Right ventricle myocardium superior (tissue), 1 donor: ENCODE data around the gene LTK. TPM values are rescaled to one million over a fixed set of nuclear protein-coding genes. Genes with fewer than 3 reads are reported as not detected.

ENCODE experiments used
- ATAC-seq: fragments of 200-7000 bp; cut with Tn5 transposase; one replicate; pipeline ENCODE4 v1.9.1; 2020; ENCODE audit warnings: mild to moderate bottlenecking; ENCODE audit not compliant: poor library complexity
- DNase-seq: peaks from one replicate; pipeline ENCODE4 v3.0.0-alpha.2; 2020
- intact Hi-C: fragments of 100-400 bp; cut with DNase I; formaldehyde crosslinking; loops from one replicate; pipeline ENCODE4 v1.11.2; 2022
- total RNA-seq: library from RNA; stranded (reverse); fragmentation: NEBNext Ultra II Directional; extraction: Animal tissue kit (Norgen Biotek cat#: 25700); gene quantifications from one replicate; pipeline ENCODE4 v1.2.1, GENCODE V29; 2021
- donor health status: DM: no; HTN: yes; CAD: no; lungs with severe emphysema.

Gene LTK
- total RNA-seq, 1 donor from 2014 or later = 1.1 TPM

DNA sequence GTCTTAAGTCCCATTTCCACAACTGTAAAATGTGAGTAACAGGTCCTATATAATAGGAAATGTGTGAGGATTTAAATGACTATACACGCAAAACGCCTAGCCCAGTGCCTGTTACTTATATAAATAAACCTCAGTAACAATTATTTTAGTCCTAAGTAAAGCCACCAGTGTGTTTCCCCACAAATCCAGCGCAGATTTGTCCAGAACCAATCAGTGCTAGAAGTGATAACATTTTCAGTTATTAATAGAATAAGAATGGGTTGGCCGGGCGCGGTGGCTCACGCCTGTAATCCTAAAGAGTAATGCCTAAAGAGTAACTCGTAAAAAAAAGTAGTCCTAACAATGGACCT lies 29.9 kb upstream of the LTK start:
- ATAC-seq (peak; percentile 36), DNase-seq (no peak)
- intact Hi-C loops = no loop called here

DNA sequence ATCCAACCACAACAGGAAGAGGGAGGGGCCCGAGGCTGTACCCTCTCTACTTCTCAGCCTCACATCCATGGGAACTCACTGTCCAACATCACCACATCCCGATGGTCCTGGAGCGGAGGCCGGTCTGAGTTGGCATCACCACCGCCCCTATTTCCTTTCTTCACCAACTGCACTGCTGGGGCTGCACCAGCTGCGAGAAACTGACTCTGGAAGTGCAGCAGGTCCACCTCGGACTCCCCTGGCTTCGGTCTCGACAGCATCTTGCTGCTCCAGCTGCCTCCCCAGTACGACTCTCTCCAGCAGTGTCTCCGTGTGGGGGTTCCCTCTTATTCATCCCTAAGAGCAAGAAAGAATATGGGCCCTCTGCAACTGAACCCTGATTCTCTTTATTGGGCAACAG lies 23.2 kb upstream of the LTK start:
- intact Hi-C loops = no loop called here

DNA sequence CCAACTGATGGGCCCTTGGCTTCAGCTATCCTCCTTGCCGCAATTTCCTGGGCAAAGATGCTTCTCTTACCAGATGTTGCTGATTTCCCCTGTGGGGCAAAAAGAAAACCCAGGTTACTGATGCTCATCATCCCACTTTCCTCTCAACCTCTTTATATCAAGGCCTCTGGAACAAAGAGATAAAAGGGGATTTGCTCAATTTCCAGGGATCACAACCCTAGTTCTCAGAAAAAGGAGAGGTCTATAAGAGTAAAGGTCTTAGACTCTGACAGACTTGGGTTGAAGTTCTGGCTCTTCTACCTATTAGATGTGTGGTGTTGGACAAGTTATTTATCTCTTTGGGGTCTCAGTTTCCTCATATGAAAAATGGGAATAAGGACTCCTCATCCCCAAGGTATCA lies 21.9 kb upstream of the LTK start:
- DNase-seq (peak; percentile 10), ATAC-seq (no peak)
- intact Hi-C loops = no loop called here

More for the DNA sequence above, 23.2 kb upstream of the LTK start:
- DNase-seq (peak; percentile 18), ATAC-seq (no peak)

DNA sequence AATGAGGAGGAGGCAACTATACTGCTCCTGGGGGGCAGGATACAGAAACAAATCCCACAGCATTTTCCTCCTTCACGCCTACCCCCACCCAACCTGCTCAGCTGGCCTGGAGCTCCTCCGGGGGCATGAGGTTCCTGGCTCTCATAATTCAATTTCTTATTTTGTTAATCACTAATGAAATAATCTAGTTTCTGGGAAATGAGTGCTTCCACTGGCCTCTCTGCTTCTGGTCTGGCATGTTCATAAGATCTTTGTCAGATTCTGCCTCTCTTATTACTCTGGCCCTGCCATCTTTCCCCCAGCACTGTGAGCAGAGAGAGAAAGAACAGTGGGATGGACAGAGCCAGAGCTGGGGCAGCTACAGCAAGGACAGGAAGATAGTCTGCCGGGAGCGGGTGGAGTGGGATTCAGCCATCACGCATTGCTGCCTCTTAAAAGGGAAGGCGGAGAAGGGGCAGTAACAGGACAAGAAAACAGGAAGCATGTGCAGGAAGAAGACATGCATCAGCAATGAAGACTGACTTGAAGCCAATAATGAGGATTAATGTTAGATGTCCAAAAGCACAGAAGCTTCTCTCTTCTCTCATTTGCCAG lies 16.8 kb upstream of the LTK start:
- intact Hi-C loops = no loop called here
- ATAC-seq (no peak), DNase-seq (no peak)

DNA sequence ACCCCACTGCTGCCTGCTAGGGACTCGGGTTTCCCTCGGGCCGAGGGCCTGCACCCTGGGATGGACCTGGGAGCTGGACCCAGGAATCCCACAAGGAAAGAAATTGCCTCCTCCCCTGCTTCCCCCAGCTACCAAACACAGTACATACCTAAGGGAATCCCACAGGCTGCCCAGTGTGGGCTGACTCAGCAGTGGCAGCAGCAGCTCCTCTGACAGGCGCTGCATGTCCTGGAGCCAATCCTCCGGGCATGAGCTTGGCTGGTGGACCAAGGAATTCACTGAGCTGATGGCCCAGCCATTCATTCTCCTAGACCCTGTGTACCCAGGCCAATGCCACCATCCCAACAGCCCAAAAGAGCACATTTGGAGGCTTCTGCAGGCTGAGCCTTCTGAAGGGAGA lies 9.5 kb upstream of the LTK start:
- DNase-seq (no peak), ATAC-seq (no peak)
- intact Hi-C loops = no loop called here

DNA sequence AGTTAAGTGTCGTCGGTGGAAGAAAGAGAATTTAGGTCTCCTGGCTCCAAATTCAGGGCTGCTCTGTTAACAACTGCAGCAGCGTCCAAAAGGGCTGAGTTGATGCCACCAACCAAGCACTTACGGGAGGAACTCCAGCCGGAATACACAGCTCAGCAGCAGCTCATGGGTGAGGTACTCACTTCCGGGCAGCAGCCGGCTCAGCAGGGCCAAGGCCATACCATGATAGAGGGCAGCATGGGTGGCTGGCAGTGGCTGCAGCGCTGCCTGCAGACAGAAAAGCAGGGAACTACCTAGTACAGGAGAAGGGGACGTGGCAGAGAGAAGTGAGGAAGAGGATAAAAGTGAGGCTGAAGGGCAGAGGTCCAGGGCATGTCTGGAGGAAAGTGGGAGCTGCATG lies 8.0 kb upstream of the LTK start:
- DNase-seq (no peak), ATAC-seq (no peak)
- intact Hi-C loops = no loop called here

DNA sequence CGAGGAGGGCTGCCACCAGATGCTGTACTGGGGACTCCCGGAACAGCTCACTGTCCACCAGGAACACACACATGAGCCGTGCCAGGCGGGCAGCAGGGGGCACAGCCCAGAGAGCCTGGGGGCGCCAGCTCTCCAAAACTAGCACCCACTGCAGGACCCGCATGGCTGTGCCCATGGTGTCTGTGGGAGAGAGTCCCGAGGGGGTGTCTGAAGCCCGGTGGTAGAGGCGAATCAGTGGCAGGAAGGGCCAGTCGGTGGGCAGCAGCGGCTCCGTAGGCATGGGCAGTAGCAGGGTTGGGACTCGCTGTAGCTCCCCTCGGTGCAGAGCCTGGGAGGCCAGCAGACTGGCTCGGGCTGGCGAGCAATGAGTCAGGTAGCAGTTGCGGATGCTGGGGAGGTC lies 7.0 kb upstream of the LTK start:
- ATAC-seq (no peak), DNase-seq (no peak)
- intact Hi-C loops = no loop called here

DNA sequence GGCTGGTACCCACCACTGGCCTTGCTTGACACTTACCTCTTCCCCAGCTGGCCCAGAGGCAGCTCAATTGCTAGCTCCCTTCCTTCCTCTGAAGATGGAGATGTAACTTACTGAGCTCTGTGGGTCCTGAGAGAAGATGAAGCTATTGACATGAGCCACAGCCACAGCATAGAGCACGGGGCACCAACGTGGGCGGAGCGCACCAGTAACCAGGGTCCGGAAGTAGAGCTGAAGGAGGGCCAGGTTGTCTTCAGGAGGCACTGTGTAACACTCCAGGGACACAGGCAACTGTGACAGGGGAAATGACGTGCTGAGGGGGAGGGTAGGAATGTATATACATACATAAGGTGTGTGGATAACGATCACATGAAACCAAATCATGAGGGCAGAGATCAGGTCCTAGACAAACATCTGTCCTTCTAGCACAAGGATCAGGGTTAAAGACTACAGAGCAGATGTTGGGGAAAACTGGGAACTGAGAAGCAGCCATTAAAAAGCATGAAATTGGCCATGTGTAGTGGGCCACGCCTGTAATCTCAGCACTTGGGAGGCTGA lies 4.3 kb upstream of the LTK start:
- intact Hi-C loops = no loop called here
- ATAC-seq (no peak), DNase-seq (no peak)

DNA sequence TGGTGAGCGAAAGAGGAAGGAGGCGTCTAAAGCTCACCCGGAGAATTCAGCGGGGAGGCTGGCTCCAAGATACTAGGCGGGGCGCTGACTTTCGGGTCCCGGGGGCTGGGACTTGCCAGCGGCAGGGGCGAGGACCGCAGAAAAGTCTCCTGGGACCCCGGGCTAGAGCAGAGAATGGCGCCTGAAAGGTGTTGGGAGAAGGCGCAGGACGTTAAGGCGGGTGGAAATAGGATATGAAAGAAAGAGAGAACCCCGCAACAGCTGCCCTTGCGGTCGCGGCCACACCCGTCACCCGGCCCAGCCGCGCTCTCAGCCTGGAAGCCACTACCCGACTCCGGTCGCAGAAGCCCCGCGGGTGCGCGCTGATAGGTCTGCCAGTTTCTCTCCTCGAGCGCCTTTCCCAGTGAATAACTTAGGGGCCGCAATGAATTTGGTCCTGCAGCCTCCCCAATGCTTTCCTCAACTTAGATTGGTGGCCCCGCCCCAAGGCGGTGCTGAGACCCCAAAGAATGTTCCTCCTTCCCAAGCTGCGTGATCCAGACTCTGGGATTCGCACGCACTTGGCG lies 604 bp downstream of the LTK start:
- DNase-seq = no peak
- intact Hi-C loops = no loop called here
- peak; percentile 55 for ATAC-seq

DNA sequence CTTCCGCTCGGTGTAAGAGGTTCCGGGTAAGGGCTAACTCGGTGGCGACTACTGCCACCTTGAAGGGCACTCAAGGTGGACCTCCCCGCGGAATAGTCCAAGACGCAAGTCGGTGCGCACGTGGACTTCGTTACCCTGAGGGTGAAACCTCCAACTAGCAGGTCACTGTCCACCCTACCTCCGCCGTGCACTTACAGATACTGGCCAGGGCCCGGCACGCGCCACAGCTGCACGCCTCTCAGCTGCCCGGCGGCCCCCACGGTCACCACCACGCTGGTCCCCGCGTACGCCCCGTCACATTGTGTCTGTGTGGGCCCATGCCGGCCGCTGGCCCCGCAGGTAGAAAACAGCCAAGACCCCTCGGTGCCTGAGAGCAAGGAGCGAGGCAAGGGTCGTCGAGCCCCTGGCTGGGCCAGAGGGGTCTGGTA lies 1.1 kb downstream of the LTK start:
- DNase-seq = no peak
- intact Hi-C loops = no loop called here
- peak; percentile 14 for ATAC-seq

DNA sequence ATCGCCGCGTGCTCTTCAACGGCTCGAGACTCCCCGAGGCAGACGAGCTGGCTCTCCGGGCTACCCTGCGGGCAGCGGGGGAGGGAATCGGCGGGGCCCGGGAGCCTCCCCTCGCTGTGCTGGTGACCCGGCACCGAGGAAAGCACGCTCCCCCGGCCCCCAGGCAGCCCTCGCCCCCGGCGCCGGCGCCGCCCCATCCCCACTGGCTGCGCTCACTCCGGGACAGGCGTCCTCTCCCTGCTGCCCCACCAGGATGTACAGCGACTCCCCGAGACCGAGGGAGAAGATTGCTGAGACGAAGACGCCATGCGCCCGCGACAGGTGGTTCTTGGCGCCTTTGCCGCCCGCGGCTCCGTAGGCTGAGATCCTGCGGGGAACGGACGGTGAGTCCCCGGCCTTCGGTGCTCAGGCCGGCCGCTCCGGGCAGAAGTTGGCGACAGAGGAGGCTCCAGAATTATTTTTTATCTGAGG lies 1.7 kb downstream of the LTK start:
- intact Hi-C loops = no loop called here
- ATAC-seq (no peak), DNase-seq (no peak)

DNA sequence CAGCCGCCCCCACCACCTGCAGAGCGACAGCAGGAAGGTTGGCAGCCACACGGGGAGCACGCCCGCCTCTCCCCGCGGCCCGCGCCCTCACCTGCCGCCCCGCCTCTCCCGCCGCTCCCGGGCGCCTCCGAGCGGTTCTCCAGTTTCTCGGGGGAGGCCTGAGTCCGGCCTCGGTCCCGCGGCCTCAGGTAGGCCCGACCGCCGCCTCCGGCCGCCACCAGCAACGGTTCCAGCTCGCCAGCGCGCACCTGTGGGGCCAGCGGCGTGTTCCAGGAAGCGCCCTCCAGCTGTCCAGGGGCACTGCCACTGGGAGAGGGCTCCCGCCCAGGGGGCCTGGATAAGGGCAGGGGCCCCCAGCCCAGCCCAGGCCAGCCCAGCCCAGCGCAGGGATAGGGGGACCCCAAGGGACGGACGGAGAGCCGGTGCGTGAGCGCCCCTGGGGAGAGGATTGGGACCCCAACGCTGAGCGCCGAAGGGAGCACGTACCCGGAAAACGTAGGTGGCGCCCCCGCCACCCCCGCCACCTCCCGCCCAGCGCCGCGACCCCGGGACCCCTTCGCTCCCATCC lies 2.2 kb downstream of the LTK start:
- ATAC-seq = no peak
- DNase-seq = no peak
- intact Hi-C loops = no loop called here

DNA sequence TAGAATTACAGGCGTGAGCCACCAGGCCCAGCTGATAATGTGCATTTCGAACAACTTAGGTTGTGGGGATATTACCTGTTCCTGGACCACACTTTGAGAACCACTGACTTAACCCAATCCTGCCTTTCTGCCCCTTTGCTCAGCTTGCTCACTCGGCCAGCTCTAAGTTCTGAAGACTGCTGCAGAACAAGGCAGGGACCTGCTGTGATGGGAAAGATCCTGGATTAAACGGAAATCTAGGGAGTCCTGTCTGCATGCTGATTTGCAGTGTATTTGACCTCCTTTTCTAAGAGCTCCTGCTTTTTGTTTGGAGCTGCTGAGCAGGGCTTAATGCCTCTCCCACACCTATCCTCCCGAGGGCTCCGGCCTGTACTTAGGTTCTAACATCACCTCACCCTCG lies 2.9 kb downstream of the LTK start:
- ATAC-seq (no peak), DNase-seq (no peak)
- intact Hi-C loops = no loop called here

DNA sequence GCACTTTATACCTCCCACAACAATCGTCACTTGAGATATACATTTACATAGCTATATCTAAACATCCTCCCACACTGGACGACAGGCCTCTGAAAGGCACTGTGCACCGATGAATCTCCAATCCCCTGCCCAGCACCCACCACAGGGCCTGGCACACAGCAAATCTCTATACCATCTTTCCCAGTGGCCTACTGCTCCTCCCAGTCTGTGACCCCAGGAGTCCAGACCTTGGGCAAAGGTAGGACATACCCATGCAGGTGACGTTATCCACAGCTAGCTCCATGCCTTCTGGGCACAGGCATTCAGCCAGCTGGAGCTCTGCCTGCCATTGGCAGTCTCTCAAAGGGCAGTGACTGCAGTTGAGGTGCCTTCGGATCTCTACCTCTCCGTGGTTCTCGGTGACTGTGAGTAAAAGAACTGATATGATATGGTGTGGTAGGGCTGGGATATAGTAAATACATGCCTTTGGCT lies 5.8 kb downstream of the LTK start:
- no peak for DNase-seq
- ATAC-seq = peak; percentile 63
- intact Hi-C loops = no loop called here

DNA sequence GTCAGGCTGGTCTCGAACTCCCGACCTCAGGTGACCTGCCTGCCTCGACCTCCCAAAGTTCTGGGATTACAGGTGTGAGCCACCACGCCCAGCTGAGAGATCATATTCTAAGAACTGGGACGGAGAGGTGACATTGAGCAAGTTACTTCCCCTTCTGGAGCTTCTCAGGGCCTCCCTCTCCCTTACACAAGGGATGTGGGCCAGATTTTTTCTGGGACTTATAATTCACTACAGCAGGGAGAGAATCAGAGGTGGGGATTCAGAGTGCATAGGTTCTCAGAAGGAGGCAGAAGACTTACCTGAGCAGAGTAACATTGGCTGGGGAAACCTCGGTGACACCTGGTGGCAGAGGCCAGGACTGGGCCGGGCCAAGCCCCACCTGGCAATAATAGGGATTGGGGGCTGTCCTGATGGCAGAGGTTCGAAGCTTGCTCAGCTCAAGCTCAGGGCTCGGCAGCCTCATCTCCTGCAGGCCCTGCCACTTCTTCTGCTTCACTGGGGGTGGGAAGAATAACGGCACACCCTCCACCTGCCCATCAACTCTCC lies 6.8 kb downstream of the LTK start:
- ATAC-seq = no peak
- intact Hi-C loops = no loop called here

DNA sequence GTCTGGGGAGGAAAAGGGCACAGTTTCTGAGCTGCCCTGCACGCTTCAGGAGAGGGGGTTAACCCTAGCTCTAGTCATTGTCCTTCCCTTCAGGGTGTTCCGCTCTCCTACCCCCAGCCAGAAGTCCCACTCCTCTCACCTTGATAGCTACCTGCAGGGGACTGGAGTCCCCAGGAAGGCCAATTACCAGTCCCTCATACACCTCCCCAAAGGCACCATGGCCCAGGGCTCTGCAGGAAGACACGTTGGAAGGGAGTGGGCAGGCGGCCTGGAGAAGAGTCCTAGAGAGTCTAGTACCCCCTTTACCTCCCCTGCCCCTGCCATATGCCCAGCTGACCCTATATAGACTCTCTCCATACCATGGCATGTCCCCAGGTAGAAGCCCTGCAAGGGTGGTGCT lies 7.9 kb downstream of the LTK start:
- no peak for ATAC-seq
- intact Hi-C loops = no loop called here
- no peak for DNase-seq

More for the DNA sequence above, 6.8 kb downstream of the LTK start:
- DNase-seq = no peak

DNA sequence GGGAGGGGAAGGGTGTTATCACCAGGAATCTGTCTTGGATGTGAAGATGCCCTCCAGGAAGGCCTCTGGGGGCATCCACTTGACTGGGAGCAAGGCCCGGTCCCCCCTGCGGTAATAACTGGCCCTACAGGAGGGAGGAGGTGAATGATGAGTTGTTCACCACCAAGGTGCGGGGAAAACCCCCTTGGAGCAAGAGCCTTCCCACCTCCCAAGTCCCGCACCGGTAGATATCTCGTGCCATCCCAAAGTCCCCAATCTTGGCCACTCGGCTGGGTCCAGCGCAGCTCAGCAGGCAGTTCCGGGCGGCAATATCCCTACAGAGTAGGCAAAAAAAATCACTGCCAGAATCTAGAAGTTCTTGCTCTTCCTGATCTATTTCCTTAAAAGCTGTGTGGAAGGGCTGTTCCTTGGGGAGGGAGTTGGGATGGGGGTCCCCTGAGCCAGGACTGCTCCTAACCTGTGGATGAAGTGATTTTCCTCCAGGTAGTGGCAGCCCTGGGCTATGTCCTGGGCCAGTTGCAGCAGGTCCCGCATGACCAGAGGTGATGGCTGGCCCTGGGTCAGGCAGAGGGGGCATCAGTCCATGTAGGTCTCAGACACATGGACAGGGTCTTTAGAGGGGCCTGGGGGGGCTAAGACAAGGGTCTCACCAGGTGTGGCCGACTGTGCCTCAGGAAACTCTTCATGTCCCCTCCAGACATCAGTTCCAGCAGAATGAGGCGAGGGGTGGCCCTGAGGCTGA lies 8.7 kb downstream of the LTK start:
- intact Hi-C loops = no loop called here
- ATAC-seq = no peak
- no peak for DNase-seq

DNA sequence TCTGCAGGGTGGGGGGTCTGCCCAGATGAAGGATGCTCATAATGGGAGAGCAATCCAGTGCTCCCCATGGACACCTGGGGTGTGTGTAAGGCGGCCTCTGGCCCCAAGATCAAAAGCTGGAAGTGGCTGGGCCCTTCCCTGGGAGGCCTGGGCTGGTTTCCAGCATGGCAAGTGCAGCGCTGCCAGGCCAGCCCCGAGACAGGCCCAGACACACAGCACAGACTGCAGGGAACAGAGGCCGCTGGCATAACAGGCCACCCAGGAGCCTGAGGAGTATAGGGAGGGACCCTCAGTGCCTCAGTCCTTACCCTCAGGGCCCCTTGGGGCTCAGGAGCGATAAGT lies 10.0 kb downstream of the LTK start:
- ATAC-seq = no peak
- intact Hi-C loops = no loop called here
- no peak for DNase-seq

DNA sequence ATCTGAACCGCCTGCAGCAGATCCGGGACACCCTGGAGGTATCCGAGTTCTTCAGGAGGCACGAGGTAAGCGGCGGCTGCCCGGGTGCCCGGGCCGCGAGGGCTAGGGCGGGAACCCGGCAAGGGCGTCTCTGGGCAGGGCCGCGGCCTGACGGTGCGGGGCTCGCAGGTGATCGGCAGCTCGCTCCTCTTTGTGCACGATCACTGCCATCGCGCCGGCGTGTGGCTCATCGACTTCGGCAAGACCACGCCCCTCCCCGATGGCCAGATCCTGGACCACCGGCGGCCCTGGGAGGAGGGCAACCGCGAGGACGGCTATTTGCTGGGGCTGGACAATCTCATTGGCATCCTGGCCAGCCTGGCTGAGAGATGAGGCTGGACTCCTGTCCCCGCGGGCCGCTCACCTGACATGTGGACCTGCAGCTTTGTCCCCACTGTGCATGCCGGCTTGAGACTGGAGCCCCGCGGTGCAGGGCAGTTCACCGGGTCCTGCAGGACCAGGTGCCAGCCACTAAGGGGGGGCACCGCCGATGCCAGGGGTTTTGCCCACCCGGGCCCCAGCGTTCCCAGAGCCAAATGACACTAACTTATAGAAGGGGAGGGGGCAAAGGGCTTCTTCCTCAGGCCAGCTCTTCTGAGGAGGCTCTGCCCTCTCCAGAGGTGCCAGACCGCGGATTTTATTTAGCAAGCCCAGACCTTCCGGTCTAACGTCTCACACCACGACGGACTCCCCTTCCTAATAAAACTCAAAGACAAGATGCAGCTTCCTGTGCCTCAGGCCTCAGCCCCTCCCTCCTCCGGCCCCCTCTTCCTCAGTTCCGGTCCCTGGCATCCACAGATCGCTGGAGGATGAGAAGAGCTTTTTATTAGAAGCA lies 10.6 kb downstream of the LTK start:
- intact Hi-C loops = no loop called here
- DNase-seq (no peak), ATAC-seq (no peak)
